Neural crest cell (in vitro differentiated cells): ENCODE results near the gene NTM. TPM values are rescaled to one million over a fixed set of nuclear protein-coding genes. Genes with fewer than 3 reads are reported as not detected.

Experiments used
- DNase-seq: peaks from one replicate; pipeline ENCODE4 v3.0.0; 2021; ENCODE audit warnings: low read depth, mixed read lengths, low spot score
- H3K27ac Mint-ChIP-seq: one replicate; pipeline ENCODE4 v1.8.0; 2021; ENCODE audit warnings: mild to moderate bottlenecking, mixed read lengths; ENCODE audit not compliant: unreplicated experiment
- H3K27me3 Mint-ChIP-seq: 2 replicates; pipeline ENCODE4 v1.8.0; 2021; ENCODE audit warnings: low read depth, mild to moderate bottlenecking, mixed read lengths
- H3K36me3 Mint-ChIP-seq: 2 replicates; pipeline ENCODE4 v1.8.0; 2021; ENCODE audit warnings: low read depth, mild to moderate bottlenecking, mixed read lengths
- H3K4me1 Mint-ChIP-seq: 2 replicates; pipeline ENCODE4 v1.8.0; 2021; ENCODE audit warnings: mixed read lengths
- H3K4me3 Mint-ChIP-seq: one replicate; pipeline ENCODE4 v1.8.0; 2021; ENCODE audit warnings: mild to moderate bottlenecking, mixed read lengths
- H3K9me3 Mint-ChIP-seq: 2 replicates; pipeline ENCODE4 v1.8.0; 2021; ENCODE audit warnings: mixed read lengths
- CTCF ChIP-seq: fragments of 200-600 bp; sonication (generic); conservative IDR thresholded peaks from 2 replicates; pipeline ENCODE4 v1.5.0; 2021; ENCODE audit warnings: antibody characterized with exemption, mild to moderate bottlenecking
- total RNA-seq: library from RNA; stranded (reverse); gene quantifications from 2 replicates; pipeline ENCODE4 v1.2.1, GENCODE V29; 2021

Gene NTM
- total RNA-seq, 1 donor from 2014 or later, result 11.3 TPM

- DNase-seq, result no peak
- H3K27me3 Mint-ChIP-seq, result peaks cover 14% of the 10 kb centered on the region
- H3K36me3 Mint-ChIP-seq, result no peaks in the 10 kb centered on the region
- H3K4me3 Mint-ChIP-seq, result no peak overlapping the region
- no peak for TF ChIP-seq CTCF
- no peak overlapping the region for H3K27ac Mint-ChIP-seq
- H3K4me1 Mint-ChIP-seq, result no peaks in the 10 kb centered on the region
- H3K9me3 Mint-ChIP-seq, result no peaks in the 10 kb centered on the region
Measured at GRCh38 chr11:132131961-132132360, 761.5 kb downstream of the NTM start.

- DNase-seq, result no peak
- Mint-ChIP-seq H3K27me3 (peaks cover 6% of the 10 kb centered on the region), H3K4me3 (no peak overlapping the region), H3K36me3 (no peaks in the 10 kb centered on the region), H3K27ac (no peak overlapping the region), H3K4me1 (no peaks in the 10 kb centered on the region), H3K9me3 (no peaks in the 10 kb centered on the region)
- no peak for TF ChIP-seq CTCF
Measured at GRCh38 chr11:132134322-132134721, 763.9 kb downstream of the NTM start.

GRCh38 chr11:132137289-132137980 is 767.0 kb downstream of the NTM start:
- no peak overlapping the region for H3K4me3 Mint-ChIP-seq
- TF ChIP-seq CTCF, result no peak
- DNase-seq, result no peak
- H3K27ac Mint-ChIP-seq, result no peak overlapping the region
- no peaks in the 10 kb centered on the region for H3K36me3 Mint-ChIP-seq
- H3K4me1 Mint-ChIP-seq, result no peaks in the 10 kb centered on the region
- no peaks in the 10 kb centered on the region for H3K9me3 Mint-ChIP-seq
- H3K27me3 Mint-ChIP-seq, result no peaks in the 10 kb centered on the region

GRCh38 chr11:132137981-132138313 is 767.5 kb downstream of the NTM start:
- Mint-ChIP-seq H3K9me3 (no peaks in the 10 kb centered on the region), H3K4me1 (no peaks in the 10 kb centered on the region), H3K4me3 (no peak overlapping the region), H3K27me3 (no peaks in the 10 kb centered on the region), H3K36me3 (no peaks in the 10 kb centered on the region), H3K27ac (no peak overlapping the region)
- no peak for TF ChIP-seq CTCF
- DNase-seq, result no peak

- Mint-ChIP-seq H3K27me3 (no peaks in the 10 kb centered on the region), H3K27ac (no peak overlapping the region), H3K4me3 (no peak overlapping the region), H3K4me1 (no peaks in the 10 kb centered on the region), H3K9me3 (no peaks in the 10 kb centered on the region), H3K36me3 (no peaks in the 10 kb centered on the region)
- no peak for DNase-seq
- no peak for TF ChIP-seq CTCF
Measured at GRCh38 chr11:132139181-132139580, 768.8 kb downstream of the NTM start.
